Left ventricle myocardium superior (tissue), 1 donor: ENCODE measurements around the gene SNAPIN. TPM values are rescaled to one million over a fixed set of nuclear protein-coding genes. Genes with fewer than 3 reads are reported as not detected.
"Not testable (repeated sequence)": the region's sequence is repeated elsewhere in the genome, so short reads cannot be mapped to it uniquely, and the experiment has no call there.

Experiments used
- ATAC-seq: fragments of 200-7000 bp; cut with Tn5 transposase; one replicate; pipeline ENCODE4 v1.9.1; 2020; ENCODE audit warnings: mild to moderate bottlenecking, moderate library complexity
- DNase-seq: peaks from one replicate; pipeline ENCODE4 v3.0.0-alpha.2; 2020
- intact Hi-C: fragments of 100-400 bp; cut with micrococcal nuclease; formaldehyde crosslinking; loops from one replicate; pipeline ENCODE4 v1.11.0; 2022
- total RNA-seq: library from RNA; stranded (reverse); fragmentation: NEBNext Ultra II Directional; extraction: Animal tissue kit (Norgen Biotek cat#: 25700); gene quantifications from one replicate; pipeline ENCODE4 v1.2.1, GENCODE V29; 2021
- donor health status: DM: no; HTN: yes; CAD: no; lungs with severe emphysema.

SNAPIN gene
- total RNA-seq, 1 donor from 2014 or later, result 60.1 TPM

GRCh38 chr1:153670257-153670858 is 11.9 kb downstream of the SNAPIN start:
- intact Hi-C loops, result no loop called here
- DNase-seq, result peak; percentile 37

GRCh38 chr1:153670859-153671627 is 12.5 kb downstream of the SNAPIN start, which contains the start of gene ILF2:
TSS of gene ILF2 (minus strand) at chr1:153670993. CDS start at chr1:153670922, 71 bp downstream.
- intact Hi-C loops, result no loop called here
- ATAC-seq (peak; percentile 96), DNase-seq (peak; percentile 97)

More at GRCh38 chr1:153670257-153670858, 11.9 kb downstream of the SNAPIN start:
- peak; percentile 18 for ATAC-seq

GRCh38 chr1:153671628-153672353 is 13.3 kb downstream of the SNAPIN start:
- ATAC-seq, result peak; percentile 28
- intact Hi-C loops, result not testable (repeated sequence)
- DNase-seq, result peak; percentile 58

- intact Hi-C loops, result no loop called here
- ATAC-seq, result no peak
- no peak for DNase-seq
These were observed 15.0 kb downstream of the SNAPIN start for GRCh38 chr1:153673511-153673910.

- DNase-seq (peak; percentile 61), ATAC-seq (peak; percentile 78)
- intact Hi-C loops, result loop anchor here (5.0 kb wide), 1 partner anchor 94 kb away; no protein-coding TSS in a partner anchor
These were observed 19.4 kb downstream of the SNAPIN start for GRCh38 chr1:153677718-153678518.

GRCh38 chr1:153678519-153679336 is 20.2 kb downstream of the SNAPIN start, which contains the start of gene NPR1:
TSS of gene NPR1 (plus strand) at chr1:153678688. CDS start at chr1:153679109, 421 bp downstream.
- intact Hi-C loops, result loop anchor here (5.0 kb wide), 1 partner anchor 94 kb away; no protein-coding TSS in a partner anchor
- DNase-seq, result peak; percentile 78
- ATAC-seq, result peak; percentile 83

GRCh38 chr1:153679337-153680119 is 21.0 kb downstream of the SNAPIN start:
- peak; percentile 46 for DNase-seq
- intact Hi-C loops, result loop anchor here (5.0 kb wide), 1 partner anchor 93 kb away; no protein-coding TSS in a partner anchor
- peak; percentile 46 for ATAC-seq

GRCh38 chr1:153680120-153680403 is 21.6 kb downstream of the SNAPIN start:
- intact Hi-C loops, result no loop called here
- ATAC-seq (no peak), DNase-seq (no peak)

- intact Hi-C loops, result no loop called here
- DNase-seq (no peak), ATAC-seq (no peak)
These were observed 24.2 kb downstream of the SNAPIN start for GRCh38 chr1:153682730-153683129.

- intact Hi-C loops, result no loop called here
- DNase-seq (no peak), ATAC-seq (no peak)
These were observed 25.4 kb downstream of the SNAPIN start for GRCh38 chr1:153683854-153684253.

GRCh38 chr1:153684892-153685291 is 26.4 kb downstream of the SNAPIN start:
- ATAC-seq (no peak), DNase-seq (no peak)
- intact Hi-C loops, result no loop called here

- ATAC-seq (no peak), DNase-seq (no peak)
- intact Hi-C loops, result no loop called here
These were observed 27.2 kb downstream of the SNAPIN start for GRCh38 chr1:153685544-153686340.

GRCh38 chr1:153687346-153688125 is 29.0 kb downstream of the SNAPIN start:
- intact Hi-C loops, result no loop called here
- ATAC-seq (no peak), DNase-seq (no peak)

- ATAC-seq (no peak), DNase-seq (no peak)
- intact Hi-C loops, result no loop called here
These were observed 29.8 kb downstream of the SNAPIN start for GRCh38 chr1:153688276-153688675.

GRCh38 chr1:153688736-153689328 is 30.3 kb downstream of the SNAPIN start:
- no peak for DNase-seq
- intact Hi-C loops, result no loop called here
- no peak for ATAC-seq

- ATAC-seq, result no peak
- DNase-seq, result no peak
- intact Hi-C loops, result no loop called here
These were observed 35.0 kb downstream of the SNAPIN start for GRCh38 chr1:153693466-153693865.
